Measurements from ENCODE around the gene BICC1. TPM values are rescaled to one million over a fixed set of nuclear protein-coding genes. Genes with fewer than 3 reads are reported as not detected.

BICC1 gene
- total and polyA plus RNA-seq, 2 of the 8 experiments (the other 6 are each of a cell fraction or from before 2014, with no cell fraction given), result 0.20 to 0.73 TPM

- TF ChIP-seq RXRA (IDR thresholded peaks at IDR 0.05; ENCODE audit: insufficient read depth, low read depth, low read length) (no peak), TAF7 (optimal IDR thresholded peaks at IDR 0.05; ENCODE audit: borderline replicate concordance, low read depth, low read length) (no peak), ATF3 (IDR thresholded peaks at IDR 0.05; ENCODE audit: insufficient read depth, low read depth, low read length) (no peak), SIRT6 (IDR thresholded peaks at IDR 0.05; ENCODE audit: low read length) (no peak)
These were observed 324.4 kb downstream of the BICC1 start (continued) for GRCh38 chr10:58836991-58837575.
